ENCODE measurements around the gene PCARE.

Gene PCARE

DNA sequence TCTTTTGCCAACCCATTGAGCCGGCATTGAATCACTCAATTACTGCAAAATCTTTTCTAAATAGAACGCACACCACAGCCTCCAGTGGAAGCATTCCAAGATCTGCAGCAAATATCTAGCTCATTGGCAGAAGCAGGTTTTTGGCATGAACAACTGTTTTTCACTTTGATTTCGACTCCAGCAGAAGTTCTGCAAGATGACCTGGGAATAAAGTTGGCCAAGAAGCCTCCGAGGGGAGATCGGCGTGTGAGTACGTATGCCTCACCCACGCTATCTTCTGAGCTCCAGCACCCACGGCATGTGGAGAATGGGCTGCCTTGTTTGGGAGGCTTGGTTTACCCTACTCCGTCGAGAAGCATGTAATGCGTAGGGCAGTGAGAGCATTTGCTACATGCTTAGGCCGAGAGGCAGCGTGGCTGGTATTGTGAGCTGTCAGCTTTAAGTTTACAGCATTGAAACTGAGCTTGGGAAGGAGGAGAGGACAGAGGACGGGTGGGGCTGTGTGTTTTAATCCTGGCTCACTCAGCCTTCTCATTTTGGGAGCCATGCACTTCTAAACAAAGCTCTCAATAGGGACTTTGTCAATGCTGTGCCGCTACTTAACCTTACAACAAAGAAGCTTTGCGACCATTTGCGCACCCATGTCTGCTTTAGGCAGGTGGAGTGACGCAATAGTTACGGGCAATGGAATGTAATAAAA lies 10.5 kb downstream of the PCARE start:
- DNase-seq (ENCODE audit: low read depth in 2 of 2) = no peak

DNA sequence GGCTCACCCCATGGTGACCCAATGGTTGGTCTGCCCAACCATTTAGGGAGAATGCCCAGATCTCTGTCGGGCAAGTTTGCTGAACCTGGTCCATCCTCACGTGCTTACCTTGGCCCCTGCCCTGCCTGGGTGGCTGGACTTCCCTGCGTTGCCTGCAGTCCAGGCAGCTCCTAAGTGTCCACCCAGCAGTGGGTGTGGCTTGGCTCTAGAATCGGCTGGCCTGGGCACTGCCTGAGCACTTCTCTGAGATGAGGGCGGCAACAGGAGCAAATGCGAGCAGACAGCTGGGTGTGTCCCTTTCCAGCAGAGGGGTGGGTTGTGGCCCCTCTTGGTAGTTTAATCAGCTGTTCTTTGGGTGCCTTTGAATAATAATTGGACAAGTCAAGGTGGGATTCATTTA lies 11.3 kb downstream of the PCARE start:
- no peak for DNase-seq (ENCODE audit: low read depth in 2 of 2)

DNA sequence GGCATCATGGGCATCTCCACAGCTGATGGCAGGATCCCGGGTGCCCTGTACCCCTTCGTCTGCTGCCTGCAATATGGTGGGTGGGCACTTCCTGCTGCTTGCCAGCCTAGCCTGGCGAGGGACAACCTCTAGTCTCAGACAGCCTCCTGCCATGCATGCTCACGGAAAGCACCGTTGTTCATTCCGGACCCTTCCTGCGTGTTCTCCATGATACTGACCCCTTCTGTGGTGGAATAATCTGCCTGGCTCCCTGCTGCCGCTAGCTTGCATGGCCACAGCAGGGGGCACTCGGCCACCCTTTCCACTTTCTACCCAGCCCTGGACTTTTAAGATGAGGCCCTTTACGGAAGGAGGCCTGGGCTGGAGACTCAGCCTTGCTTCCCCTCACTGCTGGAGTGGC lies 12.0 kb downstream of the PCARE start:
- DNase-seq (ENCODE audit: low read depth in 2 of 2) = no peak

DNA sequence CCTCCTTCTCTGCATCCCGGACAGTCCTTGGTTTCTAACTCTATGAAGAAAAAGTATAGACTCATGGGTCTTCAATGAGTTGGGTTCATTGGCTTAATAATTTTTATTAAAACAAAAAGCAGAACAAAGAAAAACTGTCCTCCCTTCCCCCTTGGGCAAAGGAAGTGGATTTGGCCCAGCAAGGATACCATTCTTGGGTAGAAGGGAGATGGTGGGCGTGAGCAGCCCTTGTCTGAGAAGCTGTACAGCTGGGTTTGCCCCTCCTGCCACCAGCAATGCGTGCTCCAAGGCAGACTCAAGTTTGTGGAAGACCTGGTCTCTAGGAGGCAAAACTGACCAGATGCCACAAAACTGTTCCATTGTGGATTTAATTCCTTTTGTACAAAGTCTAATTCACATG lies 12.7 kb downstream of the PCARE start:
- no peak for DNase-seq (ENCODE audit: low read depth in 2 of 2)

DNA sequence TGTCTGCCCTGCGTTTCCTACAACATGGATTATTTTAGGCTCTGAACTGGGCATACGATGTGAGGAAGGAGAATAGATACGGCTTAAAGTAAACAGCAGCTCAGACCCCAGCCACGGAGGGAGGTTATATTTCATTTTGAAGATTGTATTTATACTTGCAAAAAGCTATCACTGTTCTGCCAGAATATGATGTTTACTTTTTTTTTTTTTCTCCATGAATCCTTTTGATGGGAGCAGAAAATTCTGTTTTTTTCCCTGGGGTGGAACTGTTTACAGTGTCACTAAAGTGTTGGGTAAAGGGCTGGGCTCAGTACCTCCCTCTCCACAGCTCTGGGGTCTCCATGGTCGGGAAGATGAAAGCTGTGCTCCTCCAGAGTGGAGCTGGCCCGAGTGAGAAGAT lies 13.1 kb downstream of the PCARE start:
- DNase-seq (ENCODE audit: low read depth in 2 of 2) = no peak

DNA sequence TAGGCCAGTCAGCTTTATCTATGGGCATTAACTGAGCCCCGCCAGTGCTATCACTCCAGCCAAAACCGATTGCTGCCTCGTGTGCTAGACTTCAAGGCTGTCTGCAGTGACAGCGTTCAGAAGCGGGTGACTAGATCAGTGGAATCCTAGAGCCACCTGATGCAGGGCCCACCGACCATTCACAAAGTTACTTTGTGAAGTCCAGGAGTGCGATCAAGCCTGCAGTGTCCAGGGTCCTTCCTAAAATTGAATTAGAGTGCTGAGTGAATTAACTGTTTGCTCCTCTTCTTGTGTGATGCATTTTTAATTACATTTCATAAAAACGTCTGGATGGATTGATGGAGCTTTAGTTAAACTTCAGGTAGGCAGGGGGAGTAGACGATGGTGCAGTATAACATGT lies 13.9 kb downstream of the PCARE start:
- DNase-seq (ENCODE audit: low read depth in 2 of 2) = no peak

DNA sequence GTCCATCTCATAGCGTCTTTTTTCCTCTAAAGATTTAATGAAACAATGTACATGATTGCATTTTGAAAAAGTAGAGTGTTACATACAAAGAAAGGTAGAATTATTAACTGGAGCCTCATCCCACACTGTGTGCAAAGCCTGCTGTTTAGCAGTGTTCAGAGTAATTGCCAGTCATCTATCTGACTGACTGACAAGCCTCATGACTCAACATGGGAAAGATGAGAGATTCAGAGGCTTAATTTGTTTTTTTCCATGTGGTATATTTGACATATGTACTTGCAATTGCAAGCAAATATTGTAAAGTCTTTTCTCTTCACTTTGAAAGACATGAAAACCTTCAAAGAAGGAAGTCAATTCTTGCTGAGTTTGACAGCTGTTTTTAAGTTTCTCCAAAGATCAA lies 14.7 kb downstream of the PCARE start:
- DNase-seq (ENCODE audit: low read depth in 2 of 2) = no peak

DNA sequence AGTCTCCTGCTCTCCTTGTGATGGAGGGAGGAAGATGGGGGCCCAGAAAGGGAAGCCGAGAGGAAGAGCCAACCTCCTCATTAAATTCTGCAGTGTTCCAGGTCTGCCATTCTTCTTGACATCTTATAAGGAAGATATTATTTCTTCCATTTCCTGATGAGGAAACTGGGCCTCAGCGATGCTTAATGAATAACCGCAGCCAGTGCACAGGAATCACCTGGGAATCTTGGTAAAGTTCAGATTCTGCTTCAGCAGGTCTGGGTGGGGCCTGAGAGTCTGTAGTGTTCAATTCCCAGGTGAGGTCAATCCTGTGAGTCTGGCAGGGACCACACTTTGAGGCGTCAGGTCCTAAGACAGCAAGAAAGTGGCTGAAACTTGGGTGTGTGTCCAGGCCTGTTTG lies 17.3 kb downstream of the PCARE start:
- no peak for DNase-seq (ENCODE audit: low read depth in 2 of 2)

DNA sequence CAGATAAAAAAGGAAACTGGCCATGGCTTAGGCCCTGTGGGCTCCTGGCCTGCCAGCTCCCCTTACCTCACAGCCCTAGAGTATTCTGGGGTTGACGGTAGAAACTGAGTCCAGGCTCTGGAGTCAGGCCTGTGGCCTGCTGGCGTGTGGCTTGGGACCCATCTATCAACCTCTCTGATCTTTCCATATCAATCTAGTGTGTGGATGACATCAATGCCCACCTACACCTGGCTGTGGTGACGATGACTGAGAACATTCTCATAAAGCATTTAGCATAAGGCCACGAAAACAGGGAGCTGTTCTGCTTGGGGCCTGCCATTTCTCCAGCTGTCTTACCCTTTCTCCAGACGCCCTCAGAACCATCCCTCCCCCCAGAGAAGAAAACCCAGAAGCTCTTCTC lies 17.9 kb downstream of the PCARE start:
- DNase-seq (ENCODE audit: low read depth in 2 of 2) = no peak

DNA sequence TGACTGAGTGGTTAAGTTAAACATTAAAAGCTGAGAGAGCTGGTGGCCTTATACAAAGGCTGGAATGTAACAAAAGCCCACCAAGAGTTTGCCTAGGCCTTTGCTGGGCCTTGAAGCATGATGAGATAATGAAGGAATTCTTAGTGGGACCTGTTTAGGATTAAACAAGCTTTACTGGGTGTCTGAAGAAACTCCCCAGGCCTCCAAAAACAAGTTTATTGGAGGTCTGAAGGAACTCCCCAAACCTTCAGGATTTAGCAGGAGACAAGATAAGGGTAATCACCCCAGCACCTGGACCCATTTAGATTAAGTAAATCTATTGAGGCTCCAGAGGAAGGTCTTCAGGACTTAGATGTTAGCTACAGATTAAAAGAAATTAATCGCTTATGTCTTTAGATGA lies 18.7 kb downstream of the PCARE start:
- DNase-seq (ENCODE audit: low read depth in 2 of 2) = no peak

DNA sequence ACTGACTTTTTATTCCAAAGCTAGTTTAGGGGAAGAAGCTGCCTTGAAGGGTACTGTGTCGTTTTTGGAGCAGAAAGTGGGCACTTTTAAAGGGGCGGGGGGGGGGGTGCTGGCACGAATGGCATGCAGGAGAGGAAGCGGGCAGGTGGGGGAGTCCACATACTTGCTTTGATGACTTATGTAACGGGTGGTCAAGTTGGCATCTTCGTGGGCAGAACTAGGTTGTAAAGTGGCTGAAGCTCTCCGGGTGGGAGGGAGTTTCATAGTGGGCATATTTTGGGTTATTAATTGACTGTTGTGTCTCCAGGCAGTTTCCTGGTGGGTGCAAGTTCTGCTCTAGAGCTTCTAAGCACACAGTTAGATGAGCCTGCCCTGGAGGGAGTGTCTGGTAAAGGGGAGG lies 19.9 kb downstream of the PCARE start:
- no peak for DNase-seq (ENCODE audit: low read depth in 2 of 2)

DNA sequence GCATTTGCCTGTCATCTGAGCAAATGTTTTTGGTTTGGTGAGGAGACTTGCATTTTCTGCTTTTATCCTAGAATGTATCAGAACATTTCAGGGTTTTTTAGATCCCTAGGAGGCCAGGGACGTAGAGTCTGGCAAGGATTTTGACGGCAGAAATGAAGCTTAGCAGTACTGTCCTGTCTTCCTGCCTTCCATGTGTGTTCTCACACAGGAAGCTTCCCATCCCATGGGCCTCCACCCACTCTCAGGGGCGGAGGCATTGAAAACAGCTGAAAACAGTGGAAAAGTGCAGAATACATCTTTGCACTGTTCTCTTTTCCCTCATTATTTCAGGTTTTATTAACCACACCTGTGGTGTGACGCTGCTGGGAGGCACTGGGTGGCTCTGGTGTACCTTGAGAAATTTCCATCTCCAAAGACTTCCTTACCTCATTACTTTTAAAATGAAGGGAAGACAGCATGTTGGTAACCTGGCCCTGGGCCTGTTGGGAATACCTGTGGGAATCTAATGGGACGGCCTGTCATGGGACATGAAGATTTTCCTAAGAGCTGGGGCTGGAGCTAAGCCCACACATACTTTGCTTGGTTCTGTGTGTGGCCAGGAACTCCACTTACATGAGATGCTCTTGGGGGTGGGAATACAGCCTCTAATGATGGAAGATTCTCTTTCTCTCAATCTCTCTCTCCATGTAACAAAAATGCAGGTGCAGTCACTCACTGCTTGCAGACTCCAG lies 20.5 kb downstream of the PCARE start:
- DNase-seq (ENCODE audit: low read depth in 2 of 2) = no peak

DNA sequence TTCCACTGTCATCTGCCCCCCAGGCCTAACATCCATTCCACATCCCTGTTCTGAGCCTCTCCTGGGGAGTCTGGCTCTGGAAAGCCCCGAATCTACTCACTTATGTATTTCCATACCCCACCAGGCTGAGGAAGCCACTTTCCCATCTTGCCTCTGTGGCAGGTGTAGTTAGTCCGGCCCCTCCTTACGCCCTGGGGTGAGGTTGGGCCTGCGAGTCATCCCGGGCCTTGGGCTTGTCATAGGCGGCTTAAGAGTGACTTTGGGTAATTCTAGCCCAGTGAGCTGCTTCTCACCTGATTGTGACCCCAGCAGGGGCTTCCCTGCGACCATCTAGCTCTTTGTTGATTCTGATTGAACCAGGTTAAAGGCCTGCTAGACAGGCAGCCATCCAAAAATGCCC lies 21.1 kb downstream of the PCARE start:
- no peak for DNase-seq (ENCODE audit: low read depth in 2 of 2)

DNA sequence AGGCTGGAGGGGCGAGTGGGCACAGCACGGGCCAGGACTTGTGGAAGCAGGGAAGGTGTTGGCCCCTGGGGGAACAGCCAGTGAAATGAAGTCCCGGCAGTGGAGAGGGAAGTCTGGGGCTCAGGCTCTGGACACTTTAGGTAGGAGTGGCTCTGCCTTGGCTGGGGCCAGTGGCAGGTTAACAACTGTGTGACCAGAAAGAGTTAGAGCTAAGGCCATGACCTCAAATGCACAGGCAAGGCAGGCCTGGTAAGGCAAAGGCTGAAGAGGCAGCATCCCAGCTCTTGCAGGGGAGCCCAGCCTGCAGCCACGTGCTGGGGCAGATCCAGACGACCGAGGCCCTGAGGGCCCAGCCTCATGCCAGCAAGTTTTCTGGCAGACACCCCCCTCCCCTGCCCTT lies 21.5 kb downstream of the PCARE start:
- no peak for DNase-seq (ENCODE audit: low read depth in 2 of 2)

DNA sequence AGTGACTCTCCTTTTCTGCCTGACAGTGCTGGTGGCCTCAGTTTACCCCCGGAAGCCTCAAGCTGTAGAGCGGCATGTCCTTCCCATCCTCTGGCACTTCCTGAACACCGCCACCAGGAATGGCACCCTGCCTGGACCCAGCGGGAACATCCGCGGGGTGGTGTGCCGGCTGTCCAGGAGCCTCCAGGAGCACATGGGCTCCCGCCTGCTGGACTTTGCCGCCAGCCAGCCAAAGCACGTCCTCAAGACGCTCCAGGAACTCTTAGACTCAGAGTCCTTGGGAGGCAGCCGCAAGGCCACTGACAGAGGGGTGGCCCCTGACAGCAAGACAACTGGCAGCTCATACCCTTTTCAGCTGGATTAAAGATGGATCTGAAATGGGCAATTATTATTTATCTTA lies 22.6 kb downstream of the PCARE start:
- no peak for DNase-seq (ENCODE audit: low read depth in 2 of 2)

DNA sequence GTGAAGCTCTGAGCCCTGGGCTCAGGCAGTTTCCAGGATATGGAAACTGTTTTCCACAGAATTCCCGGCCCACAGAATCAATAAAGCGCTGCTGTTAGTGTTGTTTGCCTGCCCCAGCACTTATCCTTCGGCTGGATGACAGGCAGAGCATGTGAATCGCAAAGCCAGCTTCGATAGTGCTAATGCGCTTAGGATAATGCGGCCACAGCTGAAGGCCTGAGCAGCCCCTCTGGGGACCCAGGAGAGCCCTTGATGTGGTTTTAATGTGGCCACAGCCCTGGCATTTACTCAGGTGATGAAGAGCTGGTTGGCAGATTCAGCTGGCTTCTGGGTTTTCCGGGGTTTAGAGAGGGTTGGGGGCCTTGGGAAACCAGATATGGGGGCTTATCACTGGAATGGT lies 23.7 kb downstream of the PCARE start:
- no peak for DNase-seq (ENCODE audit: low read depth in 2 of 2)

DNA sequence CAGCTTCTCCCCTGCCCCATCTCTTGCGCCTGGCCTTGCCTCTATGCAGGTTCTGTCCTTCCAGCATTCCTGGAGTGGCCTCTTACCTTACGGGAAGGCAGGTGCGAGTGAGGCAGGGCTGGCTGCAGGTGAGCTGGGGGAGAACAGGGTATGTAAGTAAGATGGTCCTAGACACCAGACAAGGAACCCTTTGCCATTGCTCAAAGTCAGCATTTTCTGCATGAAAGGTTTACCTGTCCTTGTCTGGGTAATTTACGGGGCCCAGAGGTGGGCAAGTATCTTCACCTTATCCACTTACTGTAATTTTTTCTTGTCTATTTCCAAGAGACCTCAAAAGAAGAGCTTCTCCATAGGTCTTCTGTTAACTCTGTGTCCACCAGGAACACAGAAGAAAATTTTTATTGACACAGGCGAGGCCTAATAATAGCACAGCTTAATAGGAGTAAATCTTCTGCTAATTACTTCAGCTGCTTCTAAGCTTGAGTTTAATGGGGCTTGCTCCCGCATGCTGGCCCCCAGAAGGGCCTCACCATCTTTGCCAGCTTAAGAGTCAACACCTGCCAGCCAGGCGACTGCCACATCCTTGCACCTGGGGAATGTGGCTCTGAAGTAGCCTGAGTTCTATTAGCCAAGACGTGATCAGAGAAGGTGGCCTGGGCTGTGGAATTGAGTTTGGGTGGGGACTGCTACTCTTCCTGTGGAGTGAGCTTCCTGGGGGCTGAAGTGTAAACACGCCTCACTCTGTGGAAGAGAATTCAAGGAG lies 27.1 kb downstream of the PCARE start:
- DNase-seq (ENCODE audit: low read depth in 2 of 2) = no peak

DNA sequence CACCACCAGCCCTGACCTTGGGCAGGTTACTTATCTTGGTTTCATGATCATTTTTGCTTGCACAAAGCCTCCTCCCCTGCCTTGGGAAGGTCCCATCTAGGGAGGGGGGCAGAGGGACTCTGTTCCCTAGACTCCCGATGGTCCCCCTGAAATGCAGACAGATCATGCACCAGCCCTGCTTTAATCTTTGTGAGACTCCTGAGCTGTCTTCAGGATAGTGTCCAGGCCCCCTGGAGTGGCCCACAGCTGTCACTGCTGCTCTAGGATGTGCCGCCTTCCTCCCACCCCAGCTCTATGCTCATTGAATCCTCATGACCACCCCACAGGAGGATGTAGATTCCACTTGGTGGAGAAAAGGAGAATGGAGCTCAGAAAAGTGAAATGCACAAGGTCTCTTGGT lies 28.0 kb downstream of the PCARE start:
- no peak for DNase-seq (ENCODE audit: low read depth in 2 of 2)

DNA sequence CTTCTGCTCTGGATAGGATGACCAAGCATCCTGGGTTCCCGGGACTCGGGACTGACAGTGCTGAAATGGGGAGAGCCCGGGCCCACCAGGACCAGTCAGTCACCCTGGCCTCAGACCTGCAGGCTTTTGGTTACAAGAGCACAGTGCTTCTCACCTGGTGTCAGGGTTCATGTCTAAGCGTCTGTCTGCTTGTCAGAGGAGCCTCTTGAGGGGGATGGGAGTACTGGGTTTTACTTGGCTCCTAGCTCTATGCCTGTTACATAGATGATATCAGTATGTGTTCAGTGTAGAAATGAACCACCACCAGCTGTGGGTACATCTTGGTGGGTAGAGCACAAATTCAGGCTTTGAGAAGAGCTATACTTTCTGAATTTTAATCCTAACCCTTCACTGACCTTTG lies 29.9 kb downstream of the PCARE start:
- no peak for DNase-seq (ENCODE audit: low read depth in 2 of 2)

DNA sequence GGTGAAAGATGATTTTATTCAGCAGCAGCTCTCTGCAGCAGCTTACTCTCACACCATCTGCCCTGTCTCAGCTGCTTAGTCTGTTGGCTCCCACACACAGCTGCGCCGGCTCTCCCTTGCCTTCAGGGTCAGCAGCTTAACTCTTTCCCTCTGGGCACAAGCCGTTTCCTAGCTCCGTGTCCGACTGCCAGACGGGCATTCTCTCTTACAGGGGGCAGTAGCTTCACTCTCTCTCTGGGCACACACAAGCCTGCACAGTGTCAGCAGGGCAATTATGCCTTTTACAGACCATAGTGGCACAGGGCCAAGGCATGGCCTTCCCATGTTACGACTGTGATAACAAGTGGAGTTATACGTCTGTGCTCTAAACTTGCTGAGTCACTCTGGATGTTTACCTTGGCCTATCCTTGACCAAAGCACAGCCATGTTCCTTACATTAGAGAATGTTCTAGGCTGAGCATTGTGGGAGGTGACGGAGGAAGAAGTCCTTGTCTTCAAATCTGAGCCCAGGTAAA lies 31.7 kb downstream of the PCARE start:
- DNase-seq (ENCODE audit: low read depth in 2 of 2) = no peak

DNA sequence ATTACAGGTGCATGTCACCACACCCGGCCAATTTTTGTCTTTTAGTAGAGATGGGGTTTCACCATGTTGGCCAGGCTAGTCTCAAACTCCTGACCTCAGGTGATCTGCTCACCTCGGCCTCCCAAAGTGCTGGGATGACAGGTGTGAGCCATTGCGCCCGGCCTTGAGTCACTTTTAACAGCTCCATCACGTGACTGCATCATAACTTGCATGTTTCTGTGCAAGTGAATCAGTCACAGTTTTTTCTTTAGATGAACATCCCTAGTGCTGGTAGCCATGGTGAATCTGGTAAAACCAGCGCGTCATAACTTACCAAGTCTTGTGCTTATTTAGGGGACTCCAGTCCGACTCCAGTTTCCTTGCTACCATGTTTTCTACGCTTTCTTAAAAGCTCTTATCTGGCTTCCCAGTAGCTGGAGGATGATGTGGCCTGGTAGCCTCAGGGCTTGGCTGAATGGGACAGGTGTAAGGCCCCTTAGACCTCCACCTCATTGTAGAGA lies 33.1 kb downstream of the PCARE start:
- DNase-seq (ENCODE audit: low read depth in 2 of 2) = no peak

DNA sequence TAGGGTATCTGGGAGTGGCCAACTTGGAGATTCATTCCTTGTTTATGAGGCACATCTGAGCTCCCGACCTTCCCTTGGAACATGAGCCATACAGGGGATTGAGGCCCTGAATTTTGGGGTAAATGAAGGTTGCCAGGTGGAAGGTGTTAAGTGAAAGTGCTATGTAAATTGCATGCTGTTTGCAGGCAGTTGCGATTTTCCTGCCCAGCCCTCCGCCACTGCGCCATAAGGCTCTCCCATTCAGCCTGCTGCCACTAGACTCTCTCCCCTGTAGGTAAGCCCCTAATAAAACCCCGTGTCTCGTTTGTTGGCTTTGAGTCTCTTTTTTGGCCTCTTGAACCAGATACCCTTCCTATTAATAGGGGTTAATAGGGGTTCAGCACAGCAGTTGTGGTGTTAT lies 33.8 kb downstream of the PCARE start:
- no peak for DNase-seq (ENCODE audit: low read depth in 2 of 2)
